Activated CD8-positive, alpha-beta memory T cell treated with anti-CD3 and anti-CD28 coated beads, Interleukin-2, amount 10 ng/mL, durations not matched to agents 7 days and 5 days (primary cell): Measurements from ENCODE around the gene FBH1. TPM values are rescaled to one million over a fixed set of nuclear protein-coding genes. Genes with fewer than 3 reads are reported as not detected.
"Not testable (repeated sequence)": the region's sequence is repeated elsewhere in the genome, so short reads cannot be mapped to it uniquely, and the experiment has no call there.

Experiments used
- ATAC-seq: fragments of 150-1000 bp; cut with Tn5 transposase; one replicate; pipeline ENCODE4 v1.10.0; 2021; ENCODE audit warnings: moderate library complexity
- CTCF ChIA-PET: fragments of 350-600 bp; sonication (Branson Sonifier 250); formaldehyde crosslinking; loops from one replicate; lab custom pipeline; 2021; ENCODE audit warnings: antibody characterized with exemption; lab: Charles Lee
- DNase-seq: peaks from one replicate; pipeline ENCODE4 v3.0.0-alpha.2; 2020
- H3K27ac Mint-ChIP-seq: one replicate; pipeline ENCODE4 v1.8.0; 2021; ENCODE audit warnings: mild to moderate bottlenecking, mixed read lengths
- H3K27me3 Mint-ChIP-seq: one replicate; pipeline ENCODE4 v1.8.0; 2021; ENCODE audit warnings: mixed read lengths
- H3K36me3 Mint-ChIP-seq: one replicate; pipeline ENCODE4 v1.8.0; 2021; ENCODE audit warnings: mild to moderate bottlenecking, mixed read lengths
- H3K4me1 Mint-ChIP-seq: one replicate; pipeline ENCODE4 v1.8.0; 2021; ENCODE audit warnings: mixed read lengths
- H3K4me3 Mint-ChIP-seq: one replicate; pipeline ENCODE4 v1.8.0; 2021; ENCODE audit warnings: mild to moderate bottlenecking, moderate library complexity, mixed read lengths
- H3K9me3 Mint-ChIP-seq: one replicate; pipeline ENCODE4 v1.8.0; 2022; ENCODE audit warnings: low read depth, mixed read lengths
- total RNA-seq, 2 experiments: library from RNA; stranded (reverse); gene quantifications; one replicate each; pipeline ENCODE4 v1.2.3, GENCODE V29; 2021

FBH1 gene
- total RNA-seq, 2 experiments from 2014 or later: 55.1 to 66.3 TPM

GRCh38 chr10:5951721-5952407 is 61.8 kb downstream of the FBH1 start:
- H3K27me3 Mint-ChIP-seq: no peaks in the 10 kb centered on the region
- no peak overlapping the region for H3K27ac Mint-ChIP-seq
- H3K36me3 Mint-ChIP-seq: peaks cover 17% of the 10 kb centered on the region
- ATAC-seq (no peak), DNase-seq (no peak)
- H3K4me3 Mint-ChIP-seq: no peak overlapping the region
- H3K4me1 Mint-ChIP-seq: no peaks in the 10 kb centered on the region
- CTCF ChIA-PET: no interaction called here
- no peaks in the 10 kb centered on the region for H3K9me3 Mint-ChIP-seq

GRCh38 chr10:5952731-5953385 is 62.8 kb downstream of the FBH1 start:
- Mint-ChIP-seq H3K27me3 (no peaks in the 10 kb centered on the region), H3K9me3 (no peaks in the 10 kb centered on the region), H3K4me3 (no peak overlapping the region), H3K27ac (no peak overlapping the region), H3K36me3 (peaks cover 18% of the 10 kb centered on the region), H3K4me1 (no peaks in the 10 kb centered on the region)
- ATAC-seq: no peak
- DNase-seq: no peak
- CTCF ChIA-PET: no interaction called here

- no peaks in the 10 kb centered on the region for H3K9me3 Mint-ChIP-seq
- CTCF ChIA-PET: no interaction called here
- no peak overlapping the region for H3K4me3 Mint-ChIP-seq
- H3K4me1 Mint-ChIP-seq: no peaks in the 10 kb centered on the region
- DNase-seq (no peak), ATAC-seq (no peak)
- H3K27ac Mint-ChIP-seq: no peak overlapping the region
- H3K27me3 Mint-ChIP-seq: no peaks in the 10 kb centered on the region
- peaks cover 20% of the 10 kb centered on the region for H3K36me3 Mint-ChIP-seq
Observed at GRCh38 chr10:5953676-5954075, 63.6 kb downstream of the FBH1 start.

GRCh38 chr10:5956146-5956936 is 66.3 kb downstream of the FBH1 start:
- DNase-seq (no peak), ATAC-seq (no peak)
- Mint-ChIP-seq H3K27ac (no peak overlapping the region), H3K4me3 (no peak overlapping the region), H3K4me1 (no peaks in the 10 kb centered on the region), H3K36me3 (peaks cover 35% of the 10 kb centered on the region), H3K27me3 (no peaks in the 10 kb centered on the region), H3K9me3 (no peaks in the 10 kb centered on the region)
- CTCF ChIA-PET: no interaction called here

DNA sequence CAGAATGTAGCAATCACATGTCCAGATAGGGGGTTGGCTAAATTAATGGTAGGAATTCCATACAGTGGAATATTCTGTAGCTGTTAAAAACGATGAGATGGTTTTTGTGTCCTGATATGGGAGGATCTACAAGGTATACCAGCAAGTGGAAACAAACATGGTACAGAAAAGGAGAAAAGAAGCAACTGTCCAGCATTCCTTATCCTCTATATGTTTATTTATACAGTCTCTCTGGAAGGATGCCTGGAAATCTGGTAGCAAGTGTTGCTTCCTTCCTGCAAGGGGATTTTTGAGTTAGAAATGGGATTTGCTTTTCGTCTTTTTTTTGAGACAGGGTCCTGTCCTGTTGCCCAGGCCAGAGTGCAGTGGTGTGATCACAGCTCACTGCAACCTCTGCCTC is 68.0 kb downstream of the FBH1 start:
- ATAC-seq (no peak), DNase-seq (no peak)
- H3K27me3 Mint-ChIP-seq: no peaks in the 10 kb centered on the region
- H3K36me3 Mint-ChIP-seq: peaks cover 36% of the 10 kb centered on the region
- no peaks in the 10 kb centered on the region for H3K4me1 Mint-ChIP-seq
- CTCF ChIA-PET: no interaction called here
- H3K9me3 Mint-ChIP-seq: no peaks in the 10 kb centered on the region
- H3K4me3 Mint-ChIP-seq: no peak overlapping the region
- no peak overlapping the region for H3K27ac Mint-ChIP-seq

GRCh38 chr10:5958675-5959074 is 68.6 kb downstream of the FBH1 start:
- Mint-ChIP-seq H3K4me1 (no peaks in the 10 kb centered on the region), H3K27ac (no peak overlapping the region), H3K9me3 (no peaks in the 10 kb centered on the region), H3K4me3 (no peak overlapping the region), H3K27me3 (no peaks in the 10 kb centered on the region), H3K36me3 (peaks cover 38% of the 10 kb centered on the region)
- CTCF ChIA-PET: no interaction called here
- no peak for ATAC-seq
- DNase-seq: no peak

DNA sequence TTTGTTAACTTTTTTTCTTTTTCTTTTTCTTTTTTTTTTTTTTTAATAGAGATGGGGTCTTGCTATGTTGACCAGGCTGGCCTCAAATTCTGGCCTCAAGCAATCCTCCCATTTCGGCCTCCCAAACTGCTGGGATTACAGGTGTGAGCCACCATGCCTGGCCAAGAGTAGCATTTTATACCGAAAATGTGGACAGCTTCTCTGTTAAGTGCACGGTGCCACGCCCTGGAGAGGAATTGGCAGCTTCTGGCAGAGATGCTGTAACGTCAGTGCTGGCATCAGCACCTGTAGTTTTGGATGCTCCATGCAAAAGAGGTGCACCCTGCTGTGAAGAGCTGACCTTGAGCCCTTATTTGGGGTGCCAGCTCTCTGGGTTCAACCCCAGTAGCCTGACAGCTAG is 69.1 kb downstream of the FBH1 start:
- ATAC-seq (no peak), DNase-seq (no peak)
- Mint-ChIP-seq H3K4me3 (no peak overlapping the region), H3K36me3 (peaks cover 39% of the 10 kb centered on the region), H3K27me3 (no peaks in the 10 kb centered on the region), H3K4me1 (no peaks in the 10 kb centered on the region), H3K27ac (no peak overlapping the region), H3K9me3 (no peaks in the 10 kb centered on the region)
- CTCF ChIA-PET: no interaction called here

GRCh38 chr10:5959581-5960069 is 69.6 kb downstream of the FBH1 start:
- Mint-ChIP-seq H3K4me1 (no peaks in the 10 kb centered on the region), H3K36me3 (peaks cover 41% of the 10 kb centered on the region), H3K9me3 (no peaks in the 10 kb centered on the region), H3K4me3 (no peak overlapping the region), H3K27ac (no peak overlapping the region), H3K27me3 (no peaks in the 10 kb centered on the region)
- ATAC-seq (no peak), DNase-seq (no peak)
- CTCF ChIA-PET: no interaction called here

DNA sequence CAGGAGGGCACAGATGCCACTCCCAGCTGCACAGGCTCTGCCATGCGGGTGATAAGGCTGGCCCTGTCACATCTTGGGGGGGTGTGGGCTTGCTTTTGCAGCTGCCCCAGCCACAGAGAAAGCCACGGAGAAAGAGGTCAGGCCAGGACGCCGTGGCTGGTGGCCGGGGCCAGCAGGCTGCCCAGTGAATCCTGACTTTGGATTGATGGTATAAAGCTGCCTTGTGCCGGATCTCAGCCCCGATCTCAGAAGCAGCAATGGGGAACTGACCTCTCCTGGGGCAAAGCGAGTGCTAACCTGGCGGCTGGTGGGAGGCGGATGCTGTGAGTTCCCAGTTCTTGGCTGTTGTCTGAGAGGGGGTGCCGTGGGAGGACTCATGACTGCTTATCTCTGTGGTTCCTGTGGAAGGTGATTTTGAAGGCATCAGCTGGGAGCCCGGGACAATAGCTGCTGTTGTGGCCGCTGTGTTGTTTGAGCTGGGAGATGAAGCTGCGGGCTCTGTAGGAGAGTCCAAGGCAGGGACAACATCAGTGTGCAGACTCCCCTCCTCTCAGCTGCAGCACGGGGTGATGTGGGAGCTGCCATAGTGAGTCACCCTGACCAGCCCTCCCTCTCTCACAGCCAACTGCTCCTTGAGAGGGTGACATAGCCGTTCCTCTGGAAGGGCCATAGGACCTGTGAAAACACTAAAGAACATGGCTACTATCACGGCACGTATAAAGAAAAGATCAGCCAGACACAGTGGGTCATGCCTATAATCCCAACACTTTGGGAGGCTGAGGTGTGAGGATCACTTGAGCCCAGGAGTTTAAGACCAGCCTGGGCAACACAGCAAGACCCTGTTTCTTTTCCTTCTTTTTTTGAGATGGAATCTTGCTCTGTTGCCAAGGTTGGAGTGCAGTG is 70.3 kb downstream of the FBH1 start:
- no peaks in the 10 kb centered on the region for H3K4me1 Mint-ChIP-seq
- no peaks in the 10 kb centered on the region for H3K27me3 Mint-ChIP-seq
- CTCF ChIA-PET: interaction anchor here (1.5 kb wide), 1 partner anchor 18 kb away, joined by 3 read pairs; the partner anchor contains the start of gene IL15RA
- no peak overlapping the region for H3K27ac Mint-ChIP-seq
- no peak overlapping the region for H3K4me3 Mint-ChIP-seq
- DNase-seq (no peak), ATAC-seq (no peak)
- H3K9me3 Mint-ChIP-seq: no peaks in the 10 kb centered on the region
- peaks cover 45% of the 10 kb centered on the region for H3K36me3 Mint-ChIP-seq

DNA sequence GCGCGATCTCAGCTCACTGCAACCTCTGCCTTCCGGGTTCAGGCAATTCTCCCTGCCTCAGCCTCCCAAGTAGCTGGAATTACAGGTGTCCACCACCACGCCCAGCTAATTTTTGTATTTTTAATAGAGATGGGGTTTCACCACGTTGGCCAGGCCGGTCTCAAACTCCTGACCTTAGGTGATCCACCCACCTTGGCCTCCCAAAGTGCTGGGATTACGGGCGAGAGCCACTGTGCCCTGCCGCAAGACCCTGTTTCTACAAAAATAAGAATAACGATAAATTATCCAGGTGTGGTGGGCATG is 70.9 kb downstream of the FBH1 start:
- H3K36me3 Mint-ChIP-seq: peaks cover 46% of the 10 kb centered on the region
- H3K9me3 Mint-ChIP-seq, ATAC-seq, H3K4me1 Mint-ChIP-seq, H3K27me3 Mint-ChIP-seq, H3K27ac Mint-ChIP-seq, DNase-seq, H3K4me3 Mint-ChIP-seq: not testable (repeated sequence)
- CTCF ChIA-PET: interaction anchor here (1.5 kb wide), 1 partner anchor 17 kb away, joined by 3 read pairs; the partner anchor contains the start of gene IL15RA

DNA sequence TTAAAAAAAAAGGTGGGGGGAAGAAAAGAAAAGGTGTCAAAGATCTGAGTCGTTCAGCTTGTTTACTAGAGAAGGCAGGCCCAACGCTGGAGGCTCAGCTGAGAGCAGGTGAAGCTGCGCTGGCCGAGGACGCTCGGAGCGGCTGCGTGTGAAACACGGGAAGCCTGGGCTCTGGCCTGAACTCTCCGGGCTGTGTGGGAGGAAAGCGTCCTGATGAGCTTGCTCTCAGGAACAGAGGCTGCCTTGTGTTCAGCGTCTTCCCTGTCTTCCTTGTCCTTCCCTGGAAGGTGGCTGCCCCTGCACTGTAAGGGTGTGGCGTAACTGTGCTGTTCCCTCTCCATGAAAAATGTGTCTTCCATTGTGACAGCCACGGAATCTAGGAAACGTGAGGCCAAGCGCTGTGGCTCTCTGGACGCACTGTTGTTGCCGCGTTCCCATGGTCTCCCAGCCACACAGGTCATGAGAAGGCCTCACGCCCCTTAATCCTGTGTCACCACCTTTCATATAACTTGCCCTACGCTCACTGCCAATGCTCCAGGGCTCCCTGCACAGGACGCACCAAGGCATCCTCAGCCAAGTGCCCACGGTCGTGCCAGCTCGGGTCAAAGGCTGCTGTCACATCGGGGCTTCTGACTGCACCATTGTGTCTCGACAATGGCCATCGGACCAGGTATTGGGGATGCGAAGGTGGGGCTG is 71.5 kb downstream of the FBH1 start:
- DNase-seq (no peak), ATAC-seq (no peak)
- H3K9me3 Mint-ChIP-seq: no peaks in the 10 kb centered on the region
- no peaks in the 10 kb centered on the region for H3K4me1 Mint-ChIP-seq
- no peaks in the 10 kb centered on the region for H3K27me3 Mint-ChIP-seq
- H3K36me3 Mint-ChIP-seq: peaks cover 41% of the 10 kb centered on the region
- no peak overlapping the region for H3K27ac Mint-ChIP-seq
- CTCF ChIA-PET: interaction anchor here (1.5 kb wide), 1 partner anchor 16 kb away, joined by 3 read pairs; the partner anchor contains the start of gene IL15RA
- no peak overlapping the region for H3K4me3 Mint-ChIP-seq

- CTCF ChIA-PET: interaction anchor here (0.6 kb wide), 1 partner anchor 77 kb away, joined by 3 read pairs; no protein-coding TSS in a partner anchor
- not testable (repeated sequence) for DNase-seq, ATAC-seq, H3K27me3 Mint-ChIP-seq, H3K9me3 Mint-ChIP-seq, H3K4me3 Mint-ChIP-seq, H3K4me1 Mint-ChIP-seq, H3K27ac Mint-ChIP-seq
- H3K36me3 Mint-ChIP-seq: peaks cover 44% of the 10 kb centered on the region
Observed at GRCh38 chr10:5962358-5962940, 72.4 kb downstream of the FBH1 start.
